ENCODE data around the gene UTP15. TPM values are rescaled to one million over a fixed set of nuclear protein-coding genes. Genes with fewer than 3 reads are reported as not detected.

UTP15 gene
- total and polyA plus RNA-seq, 10 of the 15 experiments (the other 5 are each of a cell fraction or from before 2014, with no cell fraction given), result 22.5 to 39.4 (median 29.6) TPM

- in situ Hi-C loops (cut with MboI), result no loop called here
Measured at GRCh38 chr5:73599380-73599779, 33.8 kb downstream of the UTP15 start.

More at GRCh38 chr5:73599380-73599779, 33.8 kb downstream of the UTP15 start:
- ChIA-PET SMC1A (ENCODE audit: uncharacterized antibody, unreplicated experiment) (interaction anchor here (1.2 to 15.3 kb wide), 3 partner anchors 8 to 193 kb away, joined by 3 to 415 read pairs (median 7); no protein-coding TSS in a partner anchor), POLR2A (no interaction called here), CTCF (interaction anchor here (0.8 to 1.3 kb wide), 2 partner anchors 8 to 12 kb away, joined by 3 read pairs; no protein-coding TSS in a partner anchor), RAD21 (ENCODE audit: unreplicated experiment) (no interaction called here)
- Histone ChIP-seq H3K79me2 (ENCODE audit: control insufficient read depth, insufficient read depth, low read length) (no peaks in the 10 kb centered on the region), H3K4me3 (no peak overlapping the region), H2AFZ (ENCODE audit: control insufficient read depth, low read depth, low read length) (no peak overlapping the region), H3K27me3 (replicated peaks in 1 of 2; ENCODE audit: control insufficient read depth in 2 of 2, insufficient read depth in 2 of 2, low read length in 1 of 2) (no peaks in the 10 kb centered on the region), H3K4me2 (ENCODE audit: control insufficient read depth, insufficient read depth) (no peak overlapping the region), H3K9me3 (replicated peaks; ENCODE audit: control insufficient read depth, insufficient read depth, low read length) (no peaks in the 10 kb centered on the region), H4K20me1 (ENCODE audit: control insufficient read depth, insufficient read depth) (no peaks in the 10 kb centered on the region), H3K27ac (ENCODE audit: control insufficient read depth, insufficient read depth) (no peak overlapping the region), H3K9ac (ENCODE audit: control insufficient read depth, insufficient read depth, low read length) (no peak overlapping the region), H3K36me3 (ENCODE audit: control insufficient read depth in 2 of 2, insufficient read depth in 2 of 2, low read length in 1 of 2) (no peaks in the 10 kb centered on the region), H3K4me1 (ENCODE audit: control insufficient read depth, insufficient read depth, low read length) (no peaks in the 10 kb centered on the region)
- intact Hi-C loops (cut with micrococcal nuclease; ENCODE audit: unreplicated experiment), result loop anchor here (5.0 kb wide), 1 partner anchor 33 kb away; no protein-coding TSS in a partner anchor
- ATAC-seq (no peak), FAIRE-seq (no peak), DNase-seq (ENCODE audit: low read depth, low spot score) (no peak)
- no peak for TF ChIP-seq GABPA (IDR thresholded peaks at IDR 0.05; ENCODE audit: low read depth)
- TF ChIP-seq BCLAF1 (IDR thresholded peaks at IDR 0.05), result no peak
- TF ChIP-seq ZNF622 (IDR thresholded peaks at IDR 0.05), result no peak
- TF ChIP-seq SRF (IDR thresholded peaks at IDR 0.05; ENCODE audit: low read depth in 2 of 2, low read length in 2 of 2), result no peak
- no peak for TF ChIP-seq NRF1 (conservative IDR thresholded peaks at IDR 0.05; ENCODE audit: low read depth, low read length)
- no peak for TF ChIP-seq CREM (IDR thresholded peaks at IDR 0.05; ENCODE audit: low read depth)
- TF ChIP-seq POU2F2 (IDR thresholded peaks at IDR 0.05; ENCODE audit: borderline replicate concordance, low read depth, low read length), result no peak
- no peak for TF ChIP-seq FOXM1 (IDR thresholded peaks at IDR 0.05; ENCODE audit: low read depth, low read length)
- no peak for TF ChIP-seq SUPT20H (IDR thresholded peaks at IDR 0.05; ENCODE audit: borderline replicate concordance, control insufficient read depth, low read depth, low read length)
- WGBS (ENCODE audit: insufficient coverage, insufficient replicate concordance, low lambda C conversion rate, missing lambda C conversion rate), result 47% methylated on average over 3 of the region's 3 CpGs
- BruUV-seq (replicated peaks), result no TSS peak

Measured in GM12878 (cell line).